Measurements from ENCODE around the gene NOTUM. TPM values are rescaled to one million over a fixed set of nuclear protein-coding genes. Genes with fewer than 3 reads are reported as not detected.

Gene NOTUM
- under 0.01 TPM in 2 replicates for total RNA-seq

DNA sequence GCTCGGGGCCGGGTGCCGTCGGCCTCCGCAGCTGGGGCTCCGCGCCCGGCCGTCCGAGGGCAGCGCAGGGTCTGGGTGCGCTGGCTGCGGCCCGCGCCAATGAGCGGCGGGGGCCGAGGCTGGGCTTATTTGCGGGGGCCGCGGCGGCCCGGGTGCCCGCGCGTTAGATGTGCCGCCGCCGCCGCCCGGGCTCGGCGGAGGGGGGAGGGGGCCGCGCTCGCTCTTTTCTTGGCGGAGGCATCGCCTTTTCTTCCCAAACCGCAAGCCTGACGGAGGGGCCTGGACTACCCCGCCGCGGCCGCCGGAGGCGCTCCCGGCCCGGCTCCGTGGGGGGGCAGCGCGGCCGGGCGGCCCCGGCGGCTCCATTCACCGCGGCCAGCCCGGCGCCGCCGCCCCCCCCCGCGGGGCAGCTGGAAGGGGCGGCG, at the start of gene NOTUM:
TSS of gene NOTUM (minus strand) at position 101 of the 425 bp plus-strand sequence. CDS start 278 bp downstream, outside the sequence.

DNA sequence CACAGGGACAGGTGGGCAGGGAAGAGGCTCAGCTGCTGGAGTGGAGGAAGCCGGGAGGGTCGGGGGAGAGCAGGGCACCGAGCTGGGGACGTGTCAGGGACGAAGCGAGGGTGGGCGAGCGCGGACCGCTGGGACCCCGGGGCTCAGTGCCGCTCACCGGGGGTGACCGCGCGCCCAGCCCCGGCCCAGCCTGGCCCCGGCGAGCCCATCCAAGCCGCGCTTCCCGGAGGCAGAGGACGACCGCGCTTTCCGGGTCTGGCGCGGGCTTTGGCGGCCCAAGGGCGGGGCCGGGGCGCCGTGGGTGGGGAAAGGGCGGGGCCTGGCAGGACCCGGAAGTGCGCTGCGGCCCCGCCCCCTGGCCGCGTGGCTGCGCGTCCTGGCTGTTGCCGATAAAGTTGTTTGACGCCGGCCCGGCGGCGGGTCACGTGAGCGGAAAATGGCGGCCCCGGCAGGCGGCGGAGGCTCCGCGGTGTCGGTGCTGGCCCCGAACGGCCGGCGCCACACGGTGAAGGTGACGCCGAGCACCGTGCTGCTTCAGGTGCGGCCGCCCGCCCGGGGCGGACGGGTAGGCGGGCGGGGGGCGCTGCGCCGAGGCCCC, 16.3 kb upstream of the NOTUM start, which contains the start of gene ASPSCR1:
TSS of gene ASPSCR1 (plus strand) at position 419 of the 598 bp plus-strand sequence. CDS start at position 437, 18 bp downstream.

GRCh38 chr17:81947189-81947588, 13.8 kb downstream of the NOTUM start, which contains the start of gene MYADML2:
TSS of gene MYADML2 (minus strand) at chr17:81947233. CDS start at chr17:81941741, 5,492 bp downstream.

GRCh38 chr17:81927653-81928543, 33.1 kb downstream of the NOTUM start, which contains the start of gene MAFG:
TSS of gene MAFG (minus strand) at chr17:81927735. CDS start at chr17:81923185, 4,550 bp downstream.

GRCh38 chr17:81917565-81918332, 43.2 kb downstream of the NOTUM start, which contains the start of gene SIRT7:
TSS of gene SIRT7 (minus strand) at chr17:81918176. CDS start at chr17:81918131, 45 bp downstream.

GRCh38 chr17:81911277-81911961, 49.6 kb downstream of the NOTUM start, which contains the start of gene PCYT2:
TSS of gene PCYT2 (minus strand) at chr17:81911399. CDS start at chr17:81911355, 44 bp downstream.

Other genes starting within 250 kb of the NOTUM start
- 11.0 and 31.7 TPM in 2 replicates for gene SLC25A10, start 248.9 kb downstream of the NOTUM start, total RNA-seq
- not detected in 2 replicates for gene GCGR, start 157.0 kb downstream of the NOTUM start, total RNA-seq
- 85.0 and 126 TPM in 2 replicates for gene MCRIP1, start 127.9 kb downstream of the NOTUM start, total RNA-seq
- not detected in 2 replicates for gene PPP1R27, start 126.1 kb downstream of the NOTUM start, total RNA-seq
- gene P4HB, start 100.7 kb downstream of the NOTUM start, total RNA-seq = 1,482 and 2,745 TPM in 2 replicates
- 159 and 234 TPM in 2 replicates for gene ARHGDIA, start 89.8 kb downstream of the NOTUM start, total RNA-seq
- gene ALYREF, start 69.6 kb downstream of the NOTUM start, total RNA-seq = 129 and 334 TPM in 2 replicates
- 228 and 235 TPM in 2 replicates for gene ANAPC11, start 69.5 kb downstream of the NOTUM start, total RNA-seq
- 0.22 and 0.25 TPM in 2 replicates for gene NPB, start 58.9 kb downstream of the NOTUM start, total RNA-seq
- 108 TPM in 2 replicates for gene PCYT2, start 49.8 kb downstream of the NOTUM start, total RNA-seq
- gene SIRT7, start 43.0 kb downstream of the NOTUM start, total RNA-seq = 32.2 and 36.1 TPM in 2 replicates
- gene MAFG, start 33.5 kb downstream of the NOTUM start, total RNA-seq = 25.9 and 39.5 TPM in 2 replicates
- gene PYCR1, start 23.9 kb downstream of the NOTUM start, total RNA-seq = 92.4 and 182 TPM in 2 replicates
- gene MYADML2, start 14.0 kb downstream of the NOTUM start, total RNA-seq = 0.12 TPM in 1 of 2 replicates, not detected in the other
- gene ASPSCR1, start 16.4 kb upstream of the NOTUM start, total RNA-seq = 26.8 and 30.4 TPM in 2 replicates
- gene CENPX, start 61.7 kb upstream of the NOTUM start, total RNA-seq = 22.2 and 55.8 TPM in 2 replicates
- gene LRRC45, start 62.1 kb upstream of the NOTUM start, total RNA-seq = 18.6 and 28.7 TPM in 2 replicates
- gene RAC3, start 70.5 kb upstream of the NOTUM start, total RNA-seq = 7.4 and 9.0 TPM in 2 replicates
- 47.3 and 55.2 TPM in 2 replicates for gene DCXR, start 76.5 kb upstream of the NOTUM start, total RNA-seq
- 28.7 and 50.9 TPM in 2 replicates for gene RFNG, start 90.6 kb upstream of the NOTUM start, total RNA-seq
- 99.2 and 137 TPM in 2 replicates for gene GPS1, start 90.7 kb upstream of the NOTUM start, total RNA-seq
- gene DUS1L, start 104.6 kb upstream of the NOTUM start, total RNA-seq = 70.9 and 85.4 TPM in 2 replicates
- 234 and 261 TPM in 2 replicates for gene FASN, start 137.0 kb upstream of the NOTUM start, total RNA-seq